GM06990 (cell line): ENCODE measurements around the gene DPEP3.

ENCODE experiments used
- DNase-seq: peaks from one replicate; pipeline ENCODE4 v3.0.0-alpha.2; 2011; ENCODE audit not compliant: insufficient read length; ENCODE audit errors: extremely low read depth
- H3K27me3 ChIP-seq: replicated peaks from 2 replicates; pipeline ENCODE4 v1.6.0; 2011; ENCODE audit warnings: low read length; ENCODE audit not compliant: control insufficient read depth, insufficient read depth
- H3K36me3 ChIP-seq: 2 replicates; pipeline ENCODE4 v1.5.1; 2011; ENCODE audit warnings: low read length; ENCODE audit not compliant: control insufficient read depth, insufficient read depth
- H3K4me3 ChIP-seq: replicated peaks from 2 replicates; pipeline ENCODE4 v1.5.1; 2011; ENCODE audit warnings: low read depth, mild to moderate bottlenecking, control low read depth, low read length
- CTCF ChIP-seq: IDR thresholded peaks from 2 replicates; pipeline ENCODE4 v1.5.1; 2011; ENCODE audit warnings: low read length, control low read depth, mild to moderate bottlenecking, inconsistent platforms; ENCODE audit not compliant: insufficient read depth, poor library complexity, severe bottlenecking

The DPEP3 gene

GRCh38 chr16:67979955-67980678 lies at the start of gene DPEP3:
DPEP3 (minus strand) TSS chr16:67980499; CDS start chr16:67980380, 119 bp downstream.
- Histone ChIP-seq H3K4me3 (no peak within 1 kb of the TSS), H3K36me3 (no peaks in the 10 kb centered on the region), H3K27me3 (no peaks in the 10 kb centered on the region)
- peak; percentile 67 for TF ChIP-seq CTCF
- DNase-seq = peak; percentile 41

GRCh38 chr16:68028996-68029395 lies 48.7 kb upstream of the DPEP3 start:
- TF ChIP-seq CTCF = no peak
- H3K27me3 ChIP-seq = no peaks in the 10 kb centered on the region

GRCh38 chr16:68022728-68023537 lies 42.6 kb upstream of the DPEP3 start, which contains the start of the genes DDX28 and DUS2:
DDX28 (minus strand) TSS chr16:68023232; CDS start chr16:68023202, 30 bp downstream.
DUS2 (plus strand) TSS chr16:68023284; CDS start chr16:68038024, 14,740 bp downstream.
- peak; percentile 97 for DNase-seq
- Histone ChIP-seq H3K4me3 (peak within 1 kb of the TSS; percentile 90), H3K27me3 (no peaks in the 10 kb centered on the region), H3K36me3 (peaks cover 4% of the 10 kb centered on the region)
- no peak for TF ChIP-seq CTCF

More at GRCh38 chr16:68028996-68029395, 48.7 kb upstream of the DPEP3 start:
- Histone ChIP-seq H3K4me3 (no peak overlapping the region), H3K36me3 (peaks cover 9% of the 10 kb centered on the region)
- DNase-seq = no peak

GRCh38 chr16:68022278-68022727 lies 42.0 kb upstream of the DPEP3 start:
- DNase-seq = no peak
- H3K36me3 ChIP-seq = peaks cover 4% of the 10 kb centered on the region; the same call in 1 of the 2 replicates
- H3K27me3 ChIP-seq = no peaks in the 10 kb centered on the region
- TF ChIP-seq CTCF = no peak
- H3K4me3 ChIP-seq = peak overlapping the region; percentile 90

- Histone ChIP-seq H3K4me3 (no peak overlapping the region; the same call in 1 of the 2 replicates), H3K36me3 (0 out of 2 replicates have a peak, but pooled peaks cover 1% of the 10 kb centered on the region), H3K27me3 (no peaks in the 10 kb centered on the region)
- no peak for DNase-seq
- TF ChIP-seq CTCF = no peak
Observed at GRCh38 chr16:68021490-68021889, 41.2 kb upstream of the DPEP3 start.
